ENCODE data around the gene CBLC.

The CBLC gene

DNA sequence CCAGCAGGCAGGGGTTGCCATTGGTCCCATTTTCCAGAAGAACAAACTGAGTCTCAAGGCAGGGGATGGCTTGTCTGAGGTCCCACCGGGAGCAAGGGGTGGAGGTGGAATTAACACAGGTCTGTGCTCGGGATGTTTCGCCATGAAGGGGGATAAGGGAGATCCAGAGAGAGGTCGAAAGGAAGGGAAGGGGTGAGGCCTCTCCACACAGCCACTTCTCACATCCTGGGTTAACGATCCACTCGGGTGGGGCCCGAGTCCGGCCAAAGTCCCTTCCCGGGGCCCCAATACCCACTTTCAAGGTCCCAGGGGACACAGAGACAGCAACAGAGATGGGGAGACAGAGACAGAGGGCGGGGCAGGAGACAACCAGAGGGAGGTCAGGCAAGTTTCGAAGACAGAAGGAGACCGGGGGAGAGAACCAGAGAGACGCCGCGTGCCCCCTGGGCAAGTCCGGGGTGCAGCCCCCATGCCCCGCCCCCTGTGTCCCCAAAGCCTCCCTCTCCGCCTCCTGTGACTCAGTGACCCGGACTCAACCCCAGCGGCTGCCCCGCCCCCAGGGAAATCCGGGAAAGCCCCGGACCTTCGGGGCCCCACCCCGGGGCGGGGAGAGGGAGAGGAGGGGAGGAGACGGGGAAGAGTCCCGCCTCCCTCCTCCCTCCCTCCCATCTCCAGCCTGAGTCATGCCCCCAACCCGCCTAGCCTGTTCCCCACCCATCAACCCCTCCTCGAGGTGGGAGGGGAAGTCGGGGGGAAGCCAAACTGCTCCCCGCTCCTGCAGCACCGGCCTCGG is 30.5 kb upstream of the CBLC start:
- DNase-seq, result peak; percentile 91

DNA sequence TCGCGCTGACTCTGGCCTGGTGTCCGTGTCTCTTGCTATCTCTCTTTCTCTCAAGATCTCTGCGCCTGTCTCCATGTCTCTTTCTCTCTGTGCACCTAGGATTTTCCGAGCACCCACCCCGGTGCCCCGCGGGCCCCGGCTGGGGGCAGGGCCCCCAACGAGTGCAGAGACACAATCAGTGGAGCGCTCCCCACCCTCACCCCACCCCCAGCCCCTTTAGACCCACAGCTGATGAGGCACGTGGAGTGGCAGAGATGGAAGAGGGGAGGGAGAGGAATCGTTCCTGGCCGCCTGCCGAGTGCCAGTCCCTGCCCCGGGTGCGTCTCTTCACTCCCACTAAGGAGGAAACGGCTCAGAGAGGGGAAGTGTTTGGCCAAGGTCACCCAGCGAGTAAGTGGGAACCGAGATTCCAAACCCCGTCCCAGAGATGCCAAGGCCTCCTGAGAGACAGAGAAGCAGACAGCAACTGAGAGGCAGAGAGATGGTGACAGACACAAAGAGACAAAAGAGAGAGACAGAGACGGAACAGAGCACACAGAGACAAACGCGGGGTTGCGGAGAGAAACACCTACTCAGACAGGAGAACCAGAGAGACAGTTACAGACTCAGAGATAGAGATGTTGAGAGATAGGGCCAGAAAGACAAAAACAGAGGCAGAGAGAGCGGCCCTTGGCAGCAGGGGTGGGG is 29.8 kb upstream of the CBLC start:
- DNase-seq, result peak; percentile 61

DNA sequence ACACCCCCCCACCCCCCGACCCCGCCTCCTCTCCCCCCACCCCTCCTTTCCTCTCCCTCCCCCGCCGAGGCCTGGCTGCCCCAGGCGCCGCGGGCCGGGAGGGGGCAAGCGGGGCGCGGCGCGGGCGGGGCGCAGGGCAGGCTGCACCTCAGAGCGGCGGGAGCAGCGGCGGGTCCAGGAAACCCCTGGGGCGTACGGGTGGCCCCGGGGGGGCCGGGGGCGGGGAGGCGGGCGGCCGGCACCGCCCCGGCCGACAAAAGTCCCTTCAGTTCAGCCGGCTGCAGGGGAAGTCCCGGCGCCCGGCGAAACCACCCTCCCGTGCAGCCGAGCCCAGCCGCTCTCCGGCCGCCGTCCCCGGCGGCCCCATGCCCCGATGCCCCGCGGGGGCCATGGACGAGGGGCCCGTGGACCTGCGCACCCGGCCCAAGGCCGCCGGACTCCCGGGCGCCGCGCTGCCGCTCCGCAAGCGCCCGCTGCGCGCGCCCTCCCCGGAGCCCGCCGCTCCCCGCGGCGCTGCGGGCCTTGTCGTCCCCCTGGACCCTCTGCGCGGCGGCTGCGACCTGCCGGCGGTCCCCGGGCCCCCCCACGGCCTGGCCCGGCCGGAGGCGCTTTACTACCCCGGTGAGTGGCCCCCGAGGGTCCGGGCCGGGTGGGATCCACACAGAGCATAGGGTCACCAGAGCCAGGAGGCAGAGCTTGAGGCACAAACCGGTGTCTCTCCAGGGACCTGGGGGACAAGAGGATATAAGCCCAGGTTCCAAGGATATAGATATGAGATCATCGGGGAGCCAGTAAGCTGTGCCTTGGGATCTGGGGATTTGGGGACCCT is 29.1 kb upstream of the CBLC start, which contains the start of gene BCL3:
Gene BCL3, plus strand, starts transcription at position 283 of the 829 bp plus-strand sequence. Its CDS starts 83 bp downstream, at position 366.
- peak; percentile 60 for DNase-seq

DNA sequence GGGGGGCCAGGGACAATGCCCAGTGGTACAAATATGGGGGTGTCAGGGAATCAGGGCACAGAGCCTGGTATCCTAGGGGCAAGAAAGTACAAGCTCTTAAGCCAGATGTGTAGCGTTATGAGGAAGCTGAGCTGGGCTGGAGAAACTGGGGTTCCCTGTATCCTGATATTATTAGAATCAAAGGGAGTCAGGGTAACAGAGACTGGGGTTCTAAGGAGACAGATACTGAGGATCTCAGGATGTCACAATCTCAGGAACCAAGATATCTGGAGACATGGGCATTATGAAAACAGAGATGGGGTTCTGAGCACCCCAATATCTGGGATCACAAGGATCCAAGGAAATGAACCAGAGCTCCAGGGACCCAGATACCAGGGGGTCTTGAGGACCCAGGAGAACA is 28.4 kb upstream of the CBLC start:
- no peak for DNase-seq

DNA sequence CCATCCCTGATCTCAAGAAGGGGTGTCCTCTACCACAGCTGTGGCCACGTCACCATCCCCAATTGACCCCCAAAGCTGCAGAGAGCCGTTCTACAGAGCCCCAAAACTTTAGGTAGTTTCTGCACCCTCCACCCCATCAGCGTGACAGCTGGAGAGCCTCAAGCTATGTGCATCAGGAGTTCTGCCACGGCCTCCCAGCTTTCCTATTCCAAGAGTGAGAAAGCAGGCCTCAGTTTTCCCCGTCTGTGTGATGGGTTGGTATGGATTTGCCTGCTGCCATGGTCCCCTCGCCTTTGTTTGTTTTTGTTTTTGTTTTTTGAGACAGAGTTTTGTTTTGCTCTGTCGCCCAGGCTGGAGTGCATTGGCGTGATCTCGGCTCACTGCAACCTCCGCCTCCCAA is 27.7 kb upstream of the CBLC start:
- no peak for DNase-seq

DNA sequence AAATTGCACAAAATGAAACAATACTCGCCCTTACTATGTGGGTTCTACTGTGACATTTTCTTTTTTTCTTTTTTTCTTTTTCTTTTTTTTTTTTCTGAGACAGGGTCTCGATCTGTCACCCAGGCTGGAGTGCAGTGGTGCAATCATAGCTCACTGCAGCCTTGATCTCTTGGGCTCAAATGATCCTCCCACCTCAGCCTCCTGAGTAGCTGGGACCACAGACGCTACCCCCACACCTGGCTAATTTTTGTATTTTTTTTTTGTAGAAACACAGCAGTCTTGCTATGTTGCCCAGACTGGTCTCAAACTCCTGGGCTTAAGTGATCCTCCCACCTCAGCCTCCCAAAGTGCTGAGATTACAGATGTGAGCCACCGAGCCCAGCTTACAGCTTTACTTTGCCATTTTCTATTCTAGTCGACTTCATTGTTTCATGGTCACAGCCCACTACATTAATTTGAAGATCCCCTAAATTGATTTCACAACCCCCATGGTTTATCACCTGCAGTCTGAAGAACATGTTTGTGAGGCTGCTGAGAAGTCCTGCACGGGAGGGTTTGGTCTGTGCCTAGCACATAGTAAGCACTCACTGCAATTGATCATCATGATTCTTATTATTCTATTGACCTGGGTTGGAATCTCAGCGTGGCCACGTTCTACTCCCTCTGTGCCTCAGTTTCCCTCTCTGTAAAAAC is 25.4 kb upstream of the CBLC start:
- DNase-seq, result no peak

DNA sequence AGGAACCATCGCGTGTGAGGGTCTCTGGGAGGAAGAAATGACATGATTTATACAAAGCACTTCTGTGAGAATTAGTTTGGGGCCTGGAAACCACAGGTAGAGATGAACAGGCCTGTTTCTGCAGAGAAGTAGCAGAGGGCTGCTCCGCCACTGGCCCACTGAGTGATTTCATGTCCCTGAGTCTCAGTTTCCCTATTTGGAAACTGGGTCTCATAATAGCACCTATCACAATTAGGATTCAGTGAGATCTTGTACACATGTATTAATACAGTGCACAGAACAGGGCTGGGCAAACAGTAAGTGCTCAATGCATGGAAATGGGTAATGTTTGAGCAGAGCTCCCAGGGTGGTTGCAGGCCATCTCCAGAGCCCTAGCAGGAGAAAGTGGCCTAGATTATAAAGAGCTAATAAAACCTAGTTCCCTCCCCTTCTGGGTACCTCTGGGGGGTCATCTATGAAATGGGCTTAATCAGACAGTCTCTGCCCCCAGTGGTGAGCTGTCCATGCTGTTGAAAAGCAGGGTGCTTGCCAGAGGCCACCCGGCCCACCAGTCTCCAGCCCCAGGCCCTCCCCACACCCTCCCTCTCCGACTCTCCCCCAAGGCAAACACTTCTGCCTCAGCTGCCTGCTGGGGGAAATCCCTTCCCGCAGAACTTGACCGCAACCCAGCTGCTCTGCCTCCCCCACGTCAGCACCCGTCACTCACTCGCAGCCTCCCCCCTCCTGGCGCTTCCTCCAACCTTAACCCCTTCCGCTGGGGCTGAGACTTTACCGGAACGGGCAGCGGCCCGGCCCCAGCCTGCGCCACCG is 24.7 kb upstream of the CBLC start:
- DNase-seq, result peak; percentile 88

DNA sequence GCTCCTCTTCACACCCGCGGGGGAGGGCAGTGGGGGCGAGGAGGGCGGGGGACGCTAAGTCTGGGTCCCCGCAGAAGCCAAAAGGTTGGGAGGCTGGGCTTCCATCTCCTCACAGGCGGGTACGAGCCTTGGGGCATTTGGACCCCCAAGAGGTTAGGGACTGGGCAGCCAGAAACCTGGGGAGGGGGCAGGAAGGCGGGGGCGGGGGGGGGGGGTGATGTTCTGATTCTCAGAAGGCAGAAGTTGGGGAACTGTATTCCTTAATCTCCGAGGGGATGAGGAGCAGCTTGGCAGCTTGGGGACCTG is 24.1 kb upstream of the CBLC start:
- no peak for DNase-seq

DNA sequence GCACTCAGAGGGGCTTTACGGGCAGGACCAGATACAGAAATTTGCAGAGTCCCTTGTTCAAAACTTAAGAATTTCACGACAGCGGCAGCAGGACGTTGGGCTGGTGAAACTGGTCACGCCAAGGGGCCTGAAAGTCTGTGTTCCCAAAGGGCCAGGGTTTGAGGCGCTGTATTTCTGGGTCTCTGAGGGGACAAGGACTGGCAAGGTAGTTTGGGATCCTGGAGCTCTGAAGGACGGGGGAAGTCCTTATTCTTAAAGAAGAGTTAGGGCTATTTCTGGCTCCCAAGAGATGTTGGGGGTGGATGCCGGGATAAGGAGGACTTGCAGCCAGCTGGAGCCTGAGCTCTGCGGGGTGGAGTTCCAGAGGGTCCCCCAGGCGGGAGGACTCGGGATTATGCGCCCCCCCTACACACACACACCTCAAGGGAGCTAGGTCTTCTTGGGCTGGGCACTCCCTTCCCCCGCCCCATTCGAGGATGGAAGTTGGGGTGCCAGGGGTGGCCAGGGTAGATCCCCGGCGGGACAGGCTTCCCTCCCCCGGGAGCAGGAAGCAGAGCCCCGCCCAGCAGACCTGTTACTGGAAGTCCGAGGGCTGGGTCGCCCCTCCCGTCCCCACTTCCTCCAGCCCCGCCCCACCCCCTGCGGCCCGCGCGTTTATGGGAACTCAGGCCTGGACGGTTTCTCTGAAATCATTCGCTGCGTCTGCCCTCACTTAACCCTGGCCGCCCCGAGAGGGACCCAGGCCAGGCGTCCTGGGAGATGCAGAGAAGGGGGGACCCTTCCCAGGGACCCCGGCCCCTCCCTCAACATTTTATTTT is 23.5 kb upstream of the CBLC start:
- DNase-seq, result peak; percentile 41

DNA sequence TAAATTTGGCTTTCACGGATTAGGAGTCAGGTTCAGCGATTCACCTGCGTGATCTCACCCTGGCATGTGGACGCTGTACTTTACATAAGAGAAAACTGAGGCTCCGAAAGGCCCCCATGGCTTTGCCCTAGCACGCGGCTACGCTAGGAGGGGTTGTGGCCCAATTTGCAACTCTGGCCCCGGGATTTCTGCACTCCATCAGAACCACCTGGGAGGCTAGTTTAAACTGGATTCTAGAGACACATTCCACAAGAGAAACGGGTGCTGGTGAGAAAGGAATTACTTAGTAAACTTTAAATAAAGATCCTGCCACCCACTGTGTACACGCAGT is 23.0 kb upstream of the CBLC start:
- no peak for DNase-seq

DNA sequence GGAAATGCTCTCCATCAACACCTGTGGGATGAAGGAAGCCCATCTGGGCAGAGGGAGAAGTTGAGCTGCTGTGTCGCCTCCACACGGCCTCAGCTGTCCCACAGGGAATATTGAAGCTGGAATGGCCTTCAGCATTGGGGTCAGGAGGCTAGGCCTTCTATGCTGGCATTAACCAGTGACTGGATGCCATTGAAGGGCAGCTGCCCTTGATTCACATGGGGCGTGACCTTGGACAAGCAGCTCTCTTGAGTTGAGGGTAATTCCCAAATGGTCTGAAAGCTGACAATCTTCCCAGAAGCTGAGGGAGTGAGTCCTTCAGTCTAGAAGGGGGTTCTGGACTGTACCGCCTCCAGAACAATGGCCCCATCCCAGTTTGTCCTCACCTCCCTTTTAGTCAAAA is 22.5 kb upstream of the CBLC start:
- no peak for DNase-seq

DNA sequence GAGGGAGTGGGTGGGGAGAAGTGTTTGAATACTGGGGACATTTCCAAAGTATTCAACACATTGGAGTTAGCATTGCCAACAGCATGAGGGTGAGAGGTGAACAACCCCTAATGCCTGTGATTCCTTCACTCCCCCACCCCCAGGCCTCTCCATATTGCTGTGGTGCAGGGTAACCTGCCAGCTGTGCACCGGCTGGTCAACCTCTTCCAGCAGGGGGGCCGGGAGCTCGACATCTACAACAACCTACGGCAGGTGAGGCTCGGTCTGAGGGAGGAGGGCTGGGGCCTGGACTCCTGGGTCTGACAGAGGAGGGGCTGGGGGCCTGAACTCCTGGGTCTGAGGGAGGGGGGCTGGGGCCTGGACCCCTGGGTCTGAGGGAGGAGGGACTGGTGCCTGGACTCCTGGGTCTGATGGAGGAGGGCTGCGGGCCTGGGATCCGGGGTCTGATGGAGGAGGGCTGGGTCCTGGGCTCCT is 21.6 kb upstream of the CBLC start:
- DNase-seq, result no peak

DNA sequence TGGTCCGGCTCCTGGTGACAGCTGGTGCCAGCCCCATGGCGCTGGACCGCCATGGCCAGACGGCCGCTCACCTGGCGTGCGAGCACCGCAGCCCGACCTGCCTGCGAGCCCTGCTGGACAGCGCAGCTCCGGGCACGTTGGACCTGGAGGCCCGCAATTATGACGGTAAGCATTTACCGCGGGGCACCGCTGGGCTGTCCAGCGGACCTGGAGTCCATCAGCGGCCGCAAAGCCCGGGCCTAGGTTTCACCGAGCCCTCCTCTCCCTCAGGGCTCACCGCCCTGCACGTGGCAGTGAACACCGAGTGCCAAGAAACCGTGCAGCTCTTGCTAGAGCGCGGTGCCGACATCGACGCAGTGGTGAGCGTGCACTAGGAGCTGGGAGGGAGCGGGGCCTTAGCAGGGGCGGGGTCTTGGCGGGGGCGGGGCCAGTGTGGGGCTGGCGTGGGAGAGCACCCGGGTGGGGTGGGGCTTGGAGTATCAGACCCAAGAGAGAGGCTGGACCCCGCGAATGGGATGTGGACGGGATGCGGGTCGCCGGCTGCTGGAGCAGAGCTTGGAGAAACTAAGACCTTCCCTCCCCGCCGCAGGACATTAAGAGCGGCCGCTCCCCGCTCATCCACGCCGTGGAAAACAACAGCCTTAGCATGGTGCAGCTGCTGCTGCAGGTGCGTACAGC is 20.5 kb upstream of the CBLC start:
- no peak for DNase-seq

DNA sequence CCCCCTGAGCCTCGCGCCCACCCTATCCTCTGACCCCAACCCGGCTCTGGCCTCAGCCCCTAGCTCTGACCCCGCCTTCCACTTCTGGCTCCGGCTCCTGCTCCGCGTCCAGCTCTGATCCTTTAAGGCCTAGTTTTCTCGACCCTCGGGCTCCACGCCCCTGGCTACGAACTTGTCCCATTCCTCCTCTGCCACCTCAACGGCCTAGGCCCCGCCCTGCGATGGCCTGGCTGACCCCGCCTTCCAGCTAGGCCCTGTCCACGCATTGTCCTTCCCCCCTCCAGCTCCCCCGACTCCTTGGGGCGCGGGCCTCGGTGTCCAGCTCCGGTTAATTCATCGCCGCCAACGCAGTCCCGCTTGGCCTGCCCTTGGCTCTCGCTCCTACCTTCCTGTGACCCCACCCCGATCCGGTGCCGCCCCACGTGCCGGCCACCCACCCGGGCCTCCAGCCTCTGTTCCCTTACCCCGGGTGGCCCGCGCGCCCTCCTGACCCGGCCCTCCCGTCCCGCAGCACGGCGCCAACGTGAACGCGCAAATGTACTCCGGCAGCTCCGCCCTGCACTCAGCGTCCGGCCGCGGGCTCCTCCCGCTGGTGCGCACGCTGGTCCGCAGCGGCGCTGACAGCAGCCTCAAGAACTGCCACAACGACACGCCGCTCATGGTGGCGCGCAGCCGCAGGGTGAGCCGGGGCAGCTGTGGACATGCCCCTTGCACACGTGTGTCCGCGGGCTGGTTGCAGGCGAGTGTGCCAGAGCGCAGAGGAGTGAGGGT is 19.8 kb upstream of the CBLC start:
- DNase-seq, result no peak

DNA sequence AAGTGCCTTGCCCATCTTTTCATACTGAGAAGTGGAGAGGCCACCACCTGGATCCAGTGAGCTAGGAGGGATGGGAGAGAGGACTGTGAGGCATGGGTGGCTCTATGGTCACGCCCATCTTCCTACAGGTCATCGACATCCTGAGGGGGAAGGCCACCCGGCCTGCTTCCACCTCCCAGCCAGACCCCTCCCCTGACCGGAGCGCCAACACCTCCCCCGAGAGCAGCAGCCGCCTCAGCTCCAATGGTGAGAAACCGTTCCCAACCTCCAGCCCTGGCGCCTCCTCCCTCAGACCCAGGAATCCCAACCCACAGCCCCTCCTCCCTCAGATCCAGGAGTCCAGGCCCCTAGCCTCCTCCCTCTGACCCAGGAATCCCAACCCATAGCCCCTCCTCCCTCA is 19.1 kb upstream of the CBLC start:
- no peak for DNase-seq

DNA sequence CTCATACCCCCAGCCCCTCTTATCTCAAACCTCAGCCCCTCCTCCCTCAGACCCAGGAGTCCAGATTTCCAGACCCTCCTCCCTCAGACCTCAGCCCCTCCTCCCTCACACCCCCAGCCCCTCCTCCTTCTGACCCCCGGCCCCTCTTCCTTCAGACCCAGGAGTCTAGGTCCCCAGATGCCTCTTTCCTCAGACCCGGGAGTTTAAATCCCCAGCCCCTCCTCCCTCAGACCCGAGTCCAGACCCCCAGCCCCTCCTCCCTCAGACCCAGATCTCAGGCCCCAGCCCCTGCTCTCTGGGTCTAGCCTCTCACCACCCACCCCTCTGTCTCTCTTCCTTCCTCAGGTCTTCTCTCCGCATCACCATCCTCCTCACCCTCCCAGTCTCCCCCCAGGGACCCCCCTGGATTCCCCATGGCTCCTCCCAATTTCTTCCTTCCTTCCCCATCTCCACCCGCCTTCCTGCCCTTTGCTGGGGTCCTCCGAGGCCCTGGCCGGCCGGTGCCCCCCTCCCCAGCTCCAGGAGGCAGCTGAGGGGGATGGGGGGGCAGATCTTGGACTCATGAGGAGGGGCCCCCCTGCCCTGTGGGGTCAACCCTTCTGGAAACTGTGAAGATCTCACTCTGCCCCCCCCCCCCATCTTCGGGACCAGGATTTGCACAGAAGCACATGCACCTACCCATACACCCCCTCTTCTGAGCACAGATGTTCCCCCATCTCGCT is 18.4 kb upstream of the CBLC start:
- no peak for DNase-seq

DNA sequence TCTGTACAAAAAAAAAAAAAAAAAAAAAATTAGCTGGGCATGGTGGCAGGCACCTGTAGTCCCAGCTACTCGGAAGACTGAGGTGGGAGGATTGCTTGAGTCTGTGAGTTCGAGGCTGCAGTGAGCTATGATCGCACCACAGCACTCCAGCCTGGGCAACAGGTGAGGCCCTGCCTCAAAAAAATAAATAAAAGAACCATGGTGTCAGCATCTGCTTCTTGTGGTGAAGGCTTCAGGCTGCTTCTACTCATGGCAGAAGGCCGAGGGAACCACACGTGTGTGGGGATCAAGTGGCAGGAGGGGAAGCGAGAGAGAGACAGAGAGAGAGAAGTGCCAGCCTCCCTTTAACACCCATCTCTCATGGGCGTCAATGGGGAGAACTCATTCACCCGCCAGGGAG is 15.7 kb upstream of the CBLC start:
- no peak for DNase-seq

DNA sequence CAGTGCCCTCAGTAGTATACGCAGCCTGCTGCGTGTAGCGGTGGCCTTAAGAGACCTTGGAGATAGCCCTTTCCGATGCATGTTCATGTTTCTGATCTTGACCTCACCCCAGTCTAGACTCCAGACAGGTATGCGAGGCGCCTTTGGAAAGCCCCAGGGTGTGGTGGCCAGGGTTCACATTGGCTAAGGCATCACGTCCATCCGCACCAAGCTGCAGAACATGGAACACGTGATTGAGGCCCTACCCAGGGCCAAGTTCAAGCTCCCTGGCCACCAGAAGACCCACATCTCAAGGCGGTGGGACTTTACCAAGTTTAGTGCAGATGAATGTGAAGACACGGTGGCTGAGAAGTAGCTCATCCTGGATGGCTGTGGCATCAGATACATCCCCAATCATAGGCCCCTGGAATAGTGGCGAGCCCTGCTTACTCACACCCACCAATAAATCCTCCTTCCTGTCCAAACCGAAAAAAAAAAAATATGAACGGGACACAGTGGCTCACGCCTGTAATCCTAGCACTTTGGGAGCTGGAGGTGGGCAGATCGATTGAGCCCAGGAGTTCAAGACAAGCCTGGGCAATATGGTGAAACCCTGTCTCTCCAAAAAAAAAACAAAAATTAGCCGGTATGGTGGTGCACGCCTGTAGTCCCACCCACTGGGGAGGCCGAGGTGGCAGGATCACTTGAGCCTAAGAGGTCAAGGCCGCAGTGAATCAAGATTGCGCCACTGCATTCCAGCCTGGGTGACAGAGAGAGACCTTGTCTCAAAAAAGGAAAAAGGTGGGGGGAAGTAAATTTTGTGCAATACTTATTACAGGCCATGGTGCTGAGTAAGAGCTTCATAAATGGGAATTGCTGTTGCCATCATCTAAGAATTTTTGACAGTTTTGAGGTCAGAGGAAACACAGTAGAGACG is 12.4 kb upstream of the CBLC start:
- DNase-seq, result no peak

Data from T1000 (cell line).